HepG2 (cell line): ENCODE results near the gene ZMYND10. TPM values are rescaled to one million over a fixed set of nuclear protein-coding genes. Genes with fewer than 3 reads are reported as not detected.

Source experiments
- EEA1 ChIP-seq: sonication (generic); formaldehyde crosslinking; IDR thresholded peaks from 2 replicates; pipeline ENCODE4 v1.5.1; 2020; ENCODE audit warnings: mild to moderate bottlenecking, missing genetic modification reagents, borderline replicate concordance
- FOSL2 ChIP-seq: sonication (generic); formaldehyde crosslinking; IDR thresholded peaks from 2 replicates; pipeline ENCODE4 v1.4.0; 2020; ENCODE audit warnings: missing genetic modification reagents
- FOXP1 ChIP-seq, 2 experiments: fragments of 450-650 bp in 1 of 2; IDR thresholded peaks; 2 replicates each; pipeline ENCODE4 v1.6.1; 2017 to 2018; ENCODE audit warnings: antibody characterized with exemption in 1 of 2
- MEIS1 ChIP-seq: sonication (generic); formaldehyde crosslinking; IDR thresholded peaks from 2 replicates; pipeline ENCODE4 v1.9.0; 2021; ENCODE audit warnings: mild to moderate bottlenecking, missing genetic modification reagents, moderate library complexity, borderline replicate concordance
- NFKBIZ ChIP-seq: IDR thresholded peaks from 2 replicates; pipeline ENCODE4 v1.6.1; 2018; ENCODE audit warnings: missing genetic modification reagents, missing compliant biosample characterization
- NR2F1 ChIP-seq, 2 experiments: fragments of 450-650 bp in 1 of 2; formaldehyde crosslinking in 1 of 2; IDR thresholded peaks; 2 replicates each; pipeline versions ENCODE4 v1.5.0 to v1.6.1; 2016 to 2020; ENCODE audit warnings: mild to moderate bottlenecking in 1 of 2, missing compliant biosample characterization in 1 of 2, missing genetic modification reagents in 1 of 2, moderate library complexity in 1 of 2
- RAD21 ChIP-seq: fragments of 450-650 bp; formaldehyde crosslinking; IDR thresholded peaks from 2 replicates; pipeline ENCODE4 v1.5.0; 2020; ENCODE audit warnings: mild to moderate bottlenecking
- REPIN1 ChIP-seq: sonication (generic); formaldehyde crosslinking; IDR thresholded peaks from 2 replicates; pipeline ENCODE4 v1.8.0; 2022; ENCODE audit warnings: missing genetic modification reagents, low read depth, mild to moderate bottlenecking, borderline replicate concordance
- SNAPC4 ChIP-seq: sonication (generic); formaldehyde crosslinking; IDR thresholded peaks from 2 replicates; pipeline ENCODE4 v1.4.0; 2020; ENCODE audit warnings: mild to moderate bottlenecking, missing genetic modification reagents
- TCF7L2 ChIP-seq: IDR thresholded peaks from 2 replicates; pipeline ENCODE4 v1.6.1; 2011; ENCODE audit warnings: mild to moderate bottlenecking, low read depth, low read length, moderate library complexity
- XBP1 ChIP-seq: sonication (generic); formaldehyde crosslinking; IDR thresholded peaks from 2 replicates; pipeline ENCODE4 v1.5.0; 2020; ENCODE audit warnings: missing genetic modification reagents
- ZFP90 ChIP-seq: sonication (generic); formaldehyde crosslinking; IDR thresholded peaks from 2 replicates; pipeline ENCODE4 v1.8.0; 2022; ENCODE audit warnings: missing genetic modification reagents, mild to moderate bottlenecking, inconsistent platforms, borderline replicate concordance
- ZFX ChIP-seq: sonication (generic); formaldehyde crosslinking; IDR thresholded peaks from 2 replicates; pipeline ENCODE4 v1.4.0; 2020; ENCODE audit warnings: mild to moderate bottlenecking, low read depth, missing genetic modification reagents, moderate library complexity
- ZNF292 ChIP-seq: sonication (generic); formaldehyde crosslinking; IDR thresholded peaks from 2 replicates; pipeline ENCODE4 v1.8.1; 2022; ENCODE audit warnings: mild to moderate bottlenecking, low read depth, missing genetic modification reagents, borderline replicate concordance
- ZNF430 ChIP-seq: sonication (generic); formaldehyde crosslinking; IDR thresholded peaks from 2 replicates; pipeline ENCODE4 v1.9.0; 2021; ENCODE audit warnings: mild to moderate bottlenecking, missing genetic modification reagents
- ZNF431 ChIP-seq: sonication (generic); formaldehyde crosslinking; IDR thresholded peaks from 2 replicates; pipeline ENCODE4 v1.9.0; 2022; ENCODE audit warnings: missing genetic modification reagents, low read depth, mild to moderate bottlenecking, borderline replicate concordance
- ZNF883 ChIP-seq: sonication (generic); formaldehyde crosslinking; IDR thresholded peaks from 2 replicates; pipeline ENCODE4 v1.5.1; 2020; ENCODE audit warnings: mild to moderate bottlenecking, missing genetic modification reagents; ENCODE audit errors: not compliant biosample characterization
- ZSCAN22 ChIP-seq: sonication (generic); formaldehyde crosslinking; IDR thresholded peaks from 2 replicates; pipeline ENCODE4 v1.4.0; 2020; ENCODE audit warnings: mild to moderate bottlenecking, missing genetic modification reagents
- ZUFSP ChIP-seq: sonication (generic); formaldehyde crosslinking; IDR thresholded peaks from 2 replicates; pipeline ENCODE4 v1.9.0; 2021; ENCODE audit warnings: missing genetic modification reagents, mild to moderate bottlenecking, borderline replicate concordance
- polyA plus RNA-seq, 8 experiments: library from polyadenylated mRNA; depleted of rRNA in 3 of 8; stranded (reverse) in 7 of 8; unstranded in 1 of 8; fragments of >200 nt; fragmentation: Illumina TruSeq in 4 of 8; extraction: Trizol in 4 of 8; gene quantifications; 2 replicates each; pipeline versions ENCODE4 v1.2.1 to v1.2.3, GENCODE V29; 2011 to 2016; ENCODE audit warnings: low read depth in 4 of 8, missing spikeins in 1 of 8, mixed read lengths in 1 of 8; ENCODE audit not compliant: insufficient read depth in 1 of 8
- total RNA-seq, 5 experiments: library from RNA; depleted of rRNA; stranded (reverse); fragments of >200 nt; fragmentation: Illumina TruSeq; extraction: Trizol; gene quantifications; 2 replicates each; pipeline ENCODE4 v1.2.3, GENCODE V29; 2016; ENCODE audit warnings: low read depth in 1 of 5
- TF ChIP-seq, protein P1 (sequence below): conservative IDR thresholded peaks from 2 replicates; pipeline ENCODE4 v1.6.1; 2018; ENCODE audit warnings: missing genetic modification reagents

The ZMYND10 gene
- total and polyA plus RNA-seq, 2 of the 13 experiments (the other 11 are each of a cell fraction or from before 2014, with no cell fraction given) = 0.60 to 0.74 TPM

- TF ChIP-seq XBP1 (CRISPR knock-in tag) = peak; percentile 71
- no peak for TF ChIP-seq ZUFSP (CRISPR knock-in tag)
- TF ChIP-seq ZNF883 = peak; percentile 94
- TF ChIP-seq ZNF431 (CRISPR knock-in tag) = peak; percentile 72
- TF ChIP-seq NFKBIZ (CRISPR knock-in tag) = peak; percentile 88
- no peak for TF ChIP-seq ZSCAN22
- TF ChIP-seq TCF7L2 = no peak
- TF ChIP-seq MEIS1 (CRISPR knock-in tag) = peak; percentile 72; the same call in 1 of the 2 replicates
- peak; percentile 96 for TF ChIP-seq ZFX (CRISPR knock-in tag)
- 0 out of 2 replicates have a peak, but pooled peaks have one; percentile 87 for TF ChIP-seq EEA1 (CRISPR knock-in tag)
- TF ChIP-seq FOSL2 (CRISPR knock-in tag) = peak; percentile 52
- TF ChIP-seq REPIN1 (CRISPR knock-in tag) = peak; percentile 89
- TF ChIP-seq RAD21 (CRISPR knock-in tag) = peak; percentile 52
- TF ChIP-seq ZNF430 = peak; percentile 91
- peak; percentile 77; the same call in 1 of the 2 replicates for TF ChIP-seq ZNF292 (CRISPR knock-in tag)
- TF ChIP-seq, protein P1, sequence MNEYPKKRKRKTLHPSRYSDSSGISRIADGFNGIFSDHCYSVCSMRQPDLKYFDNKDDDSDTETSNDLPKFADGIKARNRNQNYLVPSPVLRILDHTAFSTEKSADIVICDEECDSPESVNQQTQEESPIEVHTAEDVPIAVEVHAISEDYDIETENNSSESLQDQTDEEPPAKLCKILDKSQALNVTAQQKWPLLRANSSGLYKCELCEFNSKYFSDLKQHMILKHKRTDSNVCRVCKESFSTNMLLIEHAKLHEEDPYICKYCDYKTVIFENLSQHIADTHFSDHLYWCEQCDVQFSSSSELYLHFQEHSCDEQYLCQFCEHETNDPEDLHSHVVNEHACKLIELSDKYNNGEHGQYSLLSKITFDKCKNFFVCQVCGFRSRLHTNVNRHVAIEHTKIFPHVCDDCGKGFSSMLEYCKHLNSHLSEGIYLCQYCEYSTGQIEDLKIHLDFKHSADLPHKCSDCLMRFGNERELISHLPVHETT = peak; percentile 90
- TF ChIP-seq SNAPC4 (CRISPR knock-in tag) = peak; percentile 89; the same call in 1 of the 2 replicates
- peak; percentile 41; the same call in 1 of the 2 replicates for TF ChIP-seq ZFP90 (CRISPR knock-in tag)
- TF ChIP-seq FOXP1 (IDR thresholded peaks at IDR 0.05) = no peak
- 0 out of 2 replicates have a peak, but pooled peaks have one; percentile 5 for TF ChIP-seq FOXP1 (CRISPR knock-in tag; IDR thresholded peaks at IDR 0.05)
- peak in 1 of 2 experiments; percentile 30; a peak in 1 of 4 replicates for TF ChIP-seq NR2F1 (CRISPR knock-in tag; IDR thresholded peaks at IDR 0.05)
These were observed 5.2 kb upstream of the ZMYND10 start, which contains the start of the genes CYB561D2 and NPRL2 (continued) for GRCh38 chr3:50350527-50351322.
